Right cardiac atrium (tissue), 5 donors: Measurements from ENCODE around the gene CLMN. TPM values are rescaled to one million over a fixed set of nuclear protein-coding genes. Genes with fewer than 3 reads are reported as not detected.

Experiments used
- ATAC-seq, 2 donors: fragments of 200-7000 bp; cut with Tn5 transposase; one replicate each; pipeline versions ENCODE4 v1.8.0 to v1.9.1; 2020; ENCODE audit warnings: moderate library complexity in 2 of 2, mild to moderate bottlenecking in 1 of 2
- DNase-seq, 3 donors: peaks; one replicate each; pipeline ENCODE4 v3.0.0-alpha.2; 2020
- H3K27ac ChIP-seq: one replicate; pipeline ENCODE4 v1.5.1; 2013; ENCODE audit warnings: mild to moderate bottlenecking, low read length, control low read depth, moderate library complexity
- H3K27me3 ChIP-seq: one replicate; pipeline ENCODE4 v1.6.1; 2013; ENCODE audit not compliant: control insufficient read depth, insufficient read depth
- H3K4me1 ChIP-seq: one replicate; pipeline ENCODE4 v1.6.1; 2013; ENCODE audit warnings: low read length; ENCODE audit not compliant: control insufficient read depth, insufficient read depth
- H3K4me3 ChIP-seq: one replicate; pipeline ENCODE4 v1.5.1; 2013; ENCODE audit warnings: low read length, control low read depth
- H3K9me3 ChIP-seq: one replicate; pipeline ENCODE4 v1.6.1; 2013; ENCODE audit warnings: low read length; ENCODE audit not compliant: control insufficient read depth
- whole genome bisulfite sequencing: extraction: QIAGEN DNeasy Blood & Tissue Kit; methylation state at CpG from one replicate; pipeline ENCODE4 v1.1.7; 2013; 5-methylcytosine and 5-hydroxymethylcytosine counted together
- intact Hi-C, 4 donors: fragments of 100-400 bp; cut with DNase I; formaldehyde crosslinking; loops; one replicate each; pipeline versions ENCODE4 v1.11.0 to v1.14.0; 2022 to 2023
- polyA plus RNA-seq: library from polyadenylated mRNA; stranded (reverse); fragments of 200-250 nt; gene quantifications from one replicate; pipeline ENCODE4 v1.2.3, GENCODE V29; 2013
- total RNA-seq, 4 donors: library from RNA; stranded (reverse); fragmentation: NEBNext Ultra II Directional; extraction: Animal tissue kit (Norgen Biotek cat#: 25700); gene quantifications; one replicate each; pipeline ENCODE4 v1.2.1, GENCODE V29; 2021
- donor health status: healthy with polysubstance abuse.
- donor health status: DM: no; HTN: yes; CAD: no.
- donor health status: DM: no; HTN: no; CAD: no.
- donor health status: DM: no; HTN: yes; CAD: no; lungs with severe emphysema.
- donor health status: DM: yes; HTN: yes; CAD: no.

CLMN gene
- total and polyA plus RNA-seq, 5 donors: 3.1 to 9.1 (median 6.4) TPM

- ATAC-seq (no peak), DNase-seq (no peak)
- no peaks in the 10 kb centered on the region for H3K27me3 ChIP-seq
- H3K9me3 ChIP-seq: no peaks in the 10 kb centered on the region
- no peak overlapping the region for H3K4me3 ChIP-seq
- no peaks in the 10 kb centered on the region for H3K4me1 ChIP-seq
- H3K27ac ChIP-seq: no peak overlapping the region
- WGBS: 57% methylated on average over 3 of the region's 3 CpGs
- intact Hi-C loops: loop anchor here in 1 of 4 donors (10.0 kb wide), 1 partner anchor 271 kb away; no protein-coding TSS in a partner anchor
These were observed 156.0 kb downstream of the CLMN start for GRCh38 chr14:95163666-95164065.

- DNase-seq: no peak
- WGBS: 37% methylated on average over 2 of the region's 2 CpGs
These were observed 156.6 kb downstream of the CLMN start for GRCh38 chr14:95163132-95163531.

GRCh38 chr14:95162641-95163040 lies 157.1 kb downstream of the CLMN start:
- Histone ChIP-seq H3K27me3 (no peaks in the 10 kb centered on the region), H3K9me3 (no peaks in the 10 kb centered on the region), H3K4me3 (no peak overlapping the region), H3K4me1 (no peaks in the 10 kb centered on the region), H3K27ac (no peak overlapping the region)
- no peak for ATAC-seq
- WGBS: 56% methylated on average over 2 of the region's 2 CpGs
- no peak for DNase-seq
- intact Hi-C loops: loop anchor here in 1 of 4 donors (10.0 kb wide), 1 partner anchor 272 kb away; no protein-coding TSS in a partner anchor

More at GRCh38 chr14:95163132-95163531, 156.6 kb downstream of the CLMN start:
- Histone ChIP-seq H3K9me3 (no peaks in the 10 kb centered on the region), H3K27me3 (no peaks in the 10 kb centered on the region), H3K4me3 (no peak overlapping the region), H3K4me1 (no peaks in the 10 kb centered on the region), H3K27ac (no peak overlapping the region)
- intact Hi-C loops: loop anchor here in 1 of 4 donors (10.0 kb wide), 1 partner anchor 272 kb away; no protein-coding TSS in a partner anchor
- no peak for ATAC-seq

GRCh38 chr14:95157327-95158189 lies 162.2 kb downstream of the CLMN start, which contains the start of gene DICER1:
Gene DICER1, minus strand, starts transcription at chr14:95157529. Its CDS starts 24,071 bp downstream, at chr14:95133458.
- intact Hi-C loops: no loop called here
- Histone ChIP-seq H3K9me3 (no peaks in the 10 kb centered on the region), H3K27ac (peak within 1 kb of the TSS; percentile 94), H3K27me3 (no peaks in the 10 kb centered on the region), H3K4me1 (peaks cover 6% of the 10 kb centered on the region), H3K4me3 (peak within 1 kb of the TSS; percentile 71)
- peak; percentile 97 to 99 (median 99) for DNase-seq
- peak; percentile 98 for ATAC-seq
- WGBS: under 1% methylated on average over 77 of the region's 77 CpGs

- no peaks in the 10 kb centered on the region for H3K27me3 ChIP-seq
- intact Hi-C loops: no loop called here
- no peaks in the 10 kb centered on the region for H3K9me3 ChIP-seq
- DNase-seq (no peak), ATAC-seq (peak; percentile 41 to 49)
- peak overlapping the region; percentile 80 for H3K27ac ChIP-seq
- peaks cover 6% of the 10 kb centered on the region for H3K4me1 ChIP-seq
- under 1% methylated on average over 50 of the region's 50 CpGs for WGBS
- peak overlapping the region; percentile 71 for H3K4me3 ChIP-seq
These were observed 162.7 kb downstream of the CLMN start for GRCh38 chr14:95157048-95157326.

- DNase-seq (peak; percentile 49 to 81 (median 79)), ATAC-seq (peak; percentile 16 to 52)
- Histone ChIP-seq H3K4me3 (peak overlapping the region; percentile 71), H3K27ac (peak overlapping the region; percentile 80), H3K27me3 (no peaks in the 10 kb centered on the region), H3K4me1 (peaks cover 6% of the 10 kb centered on the region), H3K9me3 (no peaks in the 10 kb centered on the region)
- intact Hi-C loops: no loop called here
- WGBS: 2% methylated on average over 48 of the region's 48 CpGs
These were observed 163.3 kb downstream of the CLMN start for GRCh38 chr14:95156161-95157047.

GRCh38 chr14:95155045-95155444 lies 164.7 kb downstream of the CLMN start:
- intact Hi-C loops: no loop called here
- H3K27ac ChIP-seq: no peak overlapping the region

GRCh38 chr14:95153866-95154265 lies 165.8 kb downstream of the CLMN start:
- H3K27ac ChIP-seq: no peak overlapping the region
- H3K4me3 ChIP-seq: no peak overlapping the region
- 70% methylated on average over 4 of the region's 4 CpGs for WGBS
- ATAC-seq: no peak
- DNase-seq: no peak
- no peaks in the 10 kb centered on the region for H3K27me3 ChIP-seq
- intact Hi-C loops: no loop called here
- peaks cover 9% of the 10 kb centered on the region for H3K4me1 ChIP-seq
- no peaks in the 10 kb centered on the region for H3K9me3 ChIP-seq

More at GRCh38 chr14:95155045-95155444, 164.7 kb downstream of the CLMN start:
- no peaks in the 10 kb centered on the region for H3K27me3 ChIP-seq
- H3K4me1 ChIP-seq: peaks cover 6% of the 10 kb centered on the region
- DNase-seq (no peak), ATAC-seq (no peak)
- 78% methylated on average over 12 of the region's 12 CpGs for WGBS
- H3K9me3 ChIP-seq: no peaks in the 10 kb centered on the region
- H3K4me3 ChIP-seq: no peak overlapping the region

GRCh38 chr14:95151561-95151960 lies 168.1 kb downstream of the CLMN start:
- no peak for ATAC-seq
- DNase-seq: no peak
- intact Hi-C loops: no loop called here
- no peaks in the 10 kb centered on the region for H3K9me3 ChIP-seq
- WGBS: 72% methylated on average over 8 of the region's 8 CpGs
- H3K27ac ChIP-seq: no peak overlapping the region
- peaks cover 13% of the 10 kb centered on the region for H3K4me1 ChIP-seq
- no peak overlapping the region for H3K4me3 ChIP-seq
- no peaks in the 10 kb centered on the region for H3K27me3 ChIP-seq

- no peaks in the 10 kb centered on the region for H3K27me3 ChIP-seq
- H3K4me3 ChIP-seq: no peak overlapping the region
- DNase-seq (no peak), ATAC-seq (no peak)
- intact Hi-C loops: no loop called here
- H3K27ac ChIP-seq: no peak overlapping the region
- 59% methylated on average over 2 of the region's 2 CpGs for WGBS
- H3K4me1 ChIP-seq: peaks cover 13% of the 10 kb centered on the region
- H3K9me3 ChIP-seq: no peaks in the 10 kb centered on the region
These were observed 168.8 kb downstream of the CLMN start for GRCh38 chr14:95150910-95151309.

- no peak for ATAC-seq
- Histone ChIP-seq H3K4me3 (no peak overlapping the region), H3K4me1 (peaks cover 7% of the 10 kb centered on the region), H3K9me3 (no peaks in the 10 kb centered on the region), H3K27ac (no peak overlapping the region), H3K27me3 (no peaks in the 10 kb centered on the region)
- DNase-seq: no peak
- WGBS: 84% methylated on average over 3 of the region's 3 CpGs
- intact Hi-C loops: no loop called here
These were observed 170.3 kb downstream of the CLMN start for GRCh38 chr14:95149441-95149840.
